ENCODE results near the gene VPS35. TPM values are rescaled to one million over a fixed set of nuclear protein-coding genes. Genes with fewer than 3 reads are reported as not detected.

The VPS35 gene
- total RNA-seq, 1 experiment from 2014 or later = 72.1 TPM

GRCh38 chr16:46729326-46729995 is 40.5 kb upstream of the VPS35 start:
- Mint-ChIP-seq H3K27me3 (ENCODE audit: low read depth) (no peaks in the 10 kb centered on the region; the same call in 1 of the 2 replicates), H3K4me1 (no peaks in the 10 kb centered on the region), H3K36me3 (0 out of 2 replicates have a peak, but pooled peaks cover 2% of the 10 kb centered on the region), H3K4me3 (no peak overlapping the region), H3K27ac (no peak overlapping the region), H3K9me3 (peaks cover 16% of the 10 kb centered on the region)
- DNase-seq (ENCODE audit: low spot score) = no peak
- ATAC-seq = no peak
- CTCF ChIA-PET = interaction anchor here (1.6 kb wide), 1 partner anchor 81 kb away, joined by 3 read pairs; no protein-coding TSS in a partner anchor
- POLR2A ChIA-PET = no interaction called here
- TF ChIP-seq SMAD3 (CRISPR knock-in tag; IDR thresholded peaks at IDR 0.05; ENCODE audit: borderline replicate concordance) = no peak
- TF ChIP-seq ETV6 (CRISPR knock-in tag; IDR thresholded peaks at IDR 0.05) = no peak
- TF ChIP-seq ATF3 (CRISPR knock-in tag; conservative IDR thresholded peaks at IDR 0.05) = no peak
- TF ChIP-seq USF2 (CRISPR knock-in tag; IDR thresholded peaks at IDR 0.05) = no peak
- no peak for TF ChIP-seq NR1H2 (CRISPR knock-in tag; IDR thresholded peaks at IDR 0.05)

GRCh38 chr16:46728806-46729205 is 39.8 kb upstream of the VPS35 start:
- H3K4me1 Mint-ChIP-seq = no peaks in the 10 kb centered on the region
- DNase-seq (ENCODE audit: low spot score) = no peak
- ChIA-PET CTCF (interaction anchor here (1.6 kb wide), 1 partner anchor 80 kb away, joined by 3 read pairs; no protein-coding TSS in a partner anchor), POLR2A (no interaction called here)
- H3K4me3 Mint-ChIP-seq = no peak overlapping the region
- H3K36me3 Mint-ChIP-seq = 0 out of 2 replicates have a peak, but pooled peaks cover 2% of the 10 kb centered on the region
- H3K27ac Mint-ChIP-seq = peak overlapping the region; percentile 76; the same call in 1 of the 2 replicates
- no peak for ATAC-seq
- peaks cover 23% of the 10 kb centered on the region for H3K9me3 Mint-ChIP-seq
- H3K27me3 Mint-ChIP-seq (ENCODE audit: low read depth) = no peaks in the 10 kb centered on the region; the same call in 1 of the 2 replicates
- TF ChIP-seq FOXP1 (CRISPR knock-in tag; IDR thresholded peaks at IDR 0.05; ENCODE audit: borderline replicate concordance) (no peak), ERG (CRISPR knock-in tag; IDR thresholded peaks at IDR 0.05) (no peak), STAT6 (CRISPR knock-in tag; conservative IDR thresholded peaks at IDR 0.05; ENCODE audit: low read depth) (no peak), IRF2 (CRISPR knock-in tag; IDR thresholded peaks at IDR 0.05; ENCODE audit: borderline replicate concordance, low read depth) (no peak), ARID4B (CRISPR knock-in tag; IDR thresholded peaks at IDR 0.05; ENCODE audit: borderline replicate concordance) (no peak), HMGXB4 (CRISPR knock-in tag; IDR thresholded peaks at IDR 0.05) (no peak), MAX (CRISPR knock-in tag; IDR thresholded peaks at IDR 0.05) (no peak), SMAD4 (CRISPR knock-in tag; IDR thresholded peaks at IDR 0.05) (no peak), SMAD3 (CRISPR knock-in tag; IDR thresholded peaks at IDR 0.05; ENCODE audit: borderline replicate concordance) (no peak), JAZF1 (CRISPR knock-in tag; IDR thresholded peaks at IDR 0.05) (no peak), ZBTB21 (CRISPR knock-in tag; IDR thresholded peaks at IDR 0.05; ENCODE audit: borderline replicate concordance) (no peak), E2F1 (CRISPR knock-in tag; IDR thresholded peaks at IDR 0.05) (no peak), HMGA2 (CRISPR knock-in tag; IDR thresholded peaks at IDR 0.05) (no peak)

Data from WTC11 (cell line).